Tibial nerve (tissue), 4 donors: ENCODE results near the gene TEPSIN. TPM values are rescaled to one million over a fixed set of nuclear protein-coding genes. Genes with fewer than 3 reads are reported as not detected.
"Not testable (repeated sequence)": the region's sequence is repeated elsewhere in the genome, so short reads cannot be mapped to it uniquely, and the experiment has no call there.

ENCODE experiments used
- DNase-seq, 2 donors: peaks; one replicate each; pipeline ENCODE4 v3.0.0-alpha.2; 2019; ENCODE audit warnings: low spot score in 2 of 2
- H3K27ac ChIP-seq, 4 donors: fragments of 200-600 bp; sonication (generic) in 3 of 4; one replicate each; pipeline ENCODE4 v1.5.1; 2017 to 2019; ENCODE audit warnings: mild to moderate bottlenecking in 1 of 4
- H3K27me3 ChIP-seq, 2 donors: fragments of 200-600 bp; sonication (generic) in 1 of 2; one replicate each; pipeline versions ENCODE4 v1.5.1 to v1.6.0; 2017 to 2019
- H3K36me3 ChIP-seq, 3 donors: fragments of 200-600 bp; sonication (generic); one replicate each; pipeline ENCODE4 v1.5.1; 2018 to 2019
- H3K4me1 ChIP-seq, 4 donors: fragments of 200-600 bp; sonication (generic) in 3 of 4; one replicate each; pipeline ENCODE4 v1.5.1; 2017 to 2019
- H3K4me3 ChIP-seq, 4 donors: fragments of 200-600 bp; sonication (generic) in 3 of 4; one replicate each; pipeline ENCODE4 v1.5.1; 2017 to 2019; ENCODE audit warnings: mild to moderate bottlenecking in 1 of 4, moderate library complexity in 1 of 4
- H3K9me3 ChIP-seq, 4 donors: fragments of 200-600 bp; sonication (generic) in 3 of 4; one replicate each; pipeline ENCODE4 v1.5.1; 2017 to 2019
- CTCF ChIP-seq, 5 experiments: fragments of 200-600 bp in 3 of 5; fragments of 450-650 bp in 2 of 5; sonication (generic) in 3 of 5; IDR thresholded peaks; one replicate each; pipeline ENCODE4 v1.5.1; 2016 to 2019; ENCODE audit warnings: antibody characterized with exemption in 5 of 5, mild to moderate bottlenecking in 3 of 5, moderate library complexity in 2 of 5
- EP300 ChIP-seq, 2 donors: sonication (generic); formaldehyde crosslinking; IDR thresholded peaks; one replicate each; pipeline ENCODE4 v1.6.1; 2017; ENCODE audit warnings: antibody characterized with exemption in 2 of 2, mild to moderate bottlenecking in 1 of 2
- POLR2A ChIP-seq, 2 donors: fragments of 450-650 bp; IDR thresholded peaks; one replicate each; pipeline ENCODE4 v1.6.1; 2017; ENCODE audit warnings: antibody characterized with exemption in 2 of 2, mild to moderate bottlenecking in 2 of 2, moderate library complexity in 2 of 2
- WGBS, 2 donors: methylation state at CpG; one replicate each; pipeline ENCODE4 v1.1.5; 2018; 5-methylcytosine and 5-hydroxymethylcytosine counted together
- total RNA-seq, 4 donors: library from RNA; depleted of rRNA; stranded (reverse); fragments of >200 nt; gene quantifications; one replicate each; pipeline ENCODE4 v1.1.0, GENCODE V29; 2016

Gene TEPSIN
- total RNA-seq, 4 donors from 2014 or later: 41.5 to 102 (median 73.9) TPM

DNA sequence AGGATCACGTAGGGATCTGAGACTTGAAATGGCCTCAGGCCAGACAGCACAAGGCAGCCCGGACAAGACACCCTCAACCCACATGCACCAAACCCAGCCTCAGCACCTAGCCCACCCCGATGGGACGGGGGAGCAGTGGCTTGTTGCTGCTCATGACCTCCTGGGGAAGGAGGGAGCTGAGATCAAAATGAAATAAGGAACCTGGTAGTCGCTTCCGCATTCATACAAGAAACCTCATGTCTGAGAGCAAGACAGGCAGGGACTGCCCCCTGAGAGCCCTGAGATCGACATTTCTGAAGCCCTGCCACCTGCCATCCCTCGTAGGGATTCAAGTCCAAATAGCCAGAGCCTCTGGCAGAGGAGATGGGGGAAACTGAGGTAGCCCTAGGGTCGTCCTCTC, 10.4 kb downstream of the TEPSIN start:
- Histone ChIP-seq H3K36me3 (peaks cover 2 to 55% (median 16%) of the 10 kb centered on the region in 3 donors), H3K9me3 (peaks cover 0 to 4% (median 0%) of the 10 kb centered on the region in 4 donors), H3K4me3 (no peak overlapping the region), H3K27me3 (no peaks in the 10 kb centered on the region), H3K4me1 (peaks cover 0 to 4% (median 0%) of the 10 kb centered on the region in 4 donors), H3K27ac (peak overlapping the region in 1 of 4 donors; percentile 19)
- WGBS, 2 donors: 68 to 76% methylated on average over 9 of the region's 9 CpGs
- DNase-seq: no peak
- no peak for TF ChIP-seq EP300 (IDR thresholded peaks at IDR 0.05)
- no peak for TF ChIP-seq CTCF (IDR thresholded peaks at IDR 0.05)
- no peak for TF ChIP-seq POLR2A (IDR thresholded peaks at IDR 0.05)

GRCh38 chr17:81227630-81228029, 11.2 kb downstream of the TEPSIN start:
- 61 to 69% methylated on average over 2 of the region's 2 CpGs for WGBS, 2 donors
- H3K4me3 ChIP-seq, H3K27me3 ChIP-seq, DNase-seq, H3K27ac ChIP-seq, H3K9me3 ChIP-seq, H3K4me1 ChIP-seq: not testable (repeated sequence)
- peaks cover 2 to 47% (median 15%) of the 10 kb centered on the region in 3 donors for H3K36me3 ChIP-seq

DNA sequence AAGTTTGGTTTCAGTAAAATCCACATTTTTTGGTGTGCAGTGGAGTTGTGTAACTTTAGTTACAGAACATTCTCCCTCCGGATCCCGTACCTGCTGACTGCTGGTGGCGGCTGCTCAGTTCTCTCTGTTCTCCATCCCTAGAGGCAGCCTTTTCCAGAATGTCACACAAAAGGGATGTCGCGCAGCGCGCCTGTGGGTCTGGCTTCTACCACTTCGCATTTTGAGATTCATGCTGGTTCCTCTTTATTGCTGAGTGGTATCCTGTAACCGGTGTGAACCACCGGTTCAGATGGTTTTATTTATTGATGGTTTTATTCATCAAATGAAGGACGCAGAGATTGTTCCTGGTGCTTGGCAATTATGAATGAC, 15.1 kb downstream of the TEPSIN start:
- Histone ChIP-seq H3K4me1 (peaks cover 0 to 22% (median 11%) of the 10 kb centered on the region in 4 donors), H3K4me3 (peak overlapping the region; percentile 34 to 95 (median 58)), H3K27me3 (no peaks in the 10 kb centered on the region), H3K36me3 (peaks cover 0 to 22% (median 0%) of the 10 kb centered on the region in 3 donors), H3K27ac (peak overlapping the region; percentile 33 to 83 (median 72)), H3K9me3 (peaks cover 0 to 4% (median 0%) of the 10 kb centered on the region in 4 donors)
- no peak for DNase-seq
- TF ChIP-seq CTCF (IDR thresholded peaks at IDR 0.05): no peak
- no peak for TF ChIP-seq EP300 (IDR thresholded peaks at IDR 0.05)
- no peak for TF ChIP-seq POLR2A (IDR thresholded peaks at IDR 0.05)
- WGBS, 2 donors: 24 to 36% methylated on average over 11 of the region's 11 CpGs

DNA sequence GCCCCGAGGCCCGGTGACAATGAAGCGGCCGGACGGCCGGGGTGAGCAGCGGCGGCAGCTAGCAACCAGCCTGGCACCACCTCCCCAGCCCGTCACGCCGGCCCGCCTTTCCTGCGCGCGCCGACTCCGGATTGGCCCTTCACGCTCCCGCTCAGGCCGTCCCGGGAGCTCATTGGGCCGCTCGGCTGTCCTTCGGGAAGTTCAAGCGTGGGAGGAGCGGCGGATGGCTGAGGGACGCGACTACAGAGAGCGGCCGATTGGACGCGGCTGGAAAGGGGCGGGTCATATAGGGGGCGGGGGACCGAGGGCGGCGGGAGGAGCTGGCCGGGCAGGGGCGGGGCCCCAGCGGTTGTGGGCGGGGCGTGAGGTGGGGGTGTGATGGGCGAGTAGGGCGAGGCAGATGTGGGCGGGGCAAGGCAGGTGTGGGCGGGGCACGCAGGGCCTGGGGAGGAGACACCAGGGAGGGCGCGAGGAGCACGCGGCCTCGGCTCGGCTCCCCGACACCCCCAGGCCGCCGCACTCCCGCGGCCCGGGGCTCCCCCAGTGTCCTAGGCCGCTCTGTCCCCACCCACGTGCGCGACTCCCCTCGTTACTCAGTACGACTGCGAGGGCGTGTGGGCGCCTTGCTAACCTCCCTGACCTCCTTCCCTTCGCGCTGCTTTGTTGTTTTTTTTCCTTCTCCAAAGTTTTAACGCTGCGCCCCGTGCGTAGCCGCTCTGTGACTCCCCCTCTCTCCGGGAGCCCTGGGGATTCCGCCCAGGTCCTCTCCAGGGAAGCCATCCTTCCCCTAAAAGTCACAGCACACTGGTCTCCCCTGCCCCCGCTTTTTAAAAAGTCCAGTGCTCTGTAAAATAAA, 15.7 kb downstream of the TEPSIN start, which contains the start of gene CEP131:
CEP131 (minus strand) TSS at position 60 of the 856 bp plus-strand sequence. CDS start 2,909 bp downstream, outside the sequence.
- peak in 1 of 2 donors; percentile 20 for TF ChIP-seq EP300 (IDR thresholded peaks at IDR 0.05)
- TF ChIP-seq POLR2A (IDR thresholded peaks at IDR 0.05): peak in 1 of 2 donors; percentile 25
- TF ChIP-seq CTCF (IDR thresholded peaks at IDR 0.05): peak in 1 of 5 experiments; percentile 31
- WGBS, 2 donors: 1% methylated on average over 48 to 68 of the region's 79 CpGs
- peak within 1 kb of the TSS; percentile 33 to 83 (median 74) for H3K27ac ChIP-seq

GRCh38 chr17:81222620-81222905, 16.3 kb downstream of the TEPSIN start:
- no peaks in the 10 kb centered on the region for H3K27me3 ChIP-seq
- 0% methylated on average over 8 to 9 of the region's 30 CpGs for WGBS, 2 donors
- H3K36me3 ChIP-seq: peaks cover 0 to 24% (median 0%) of the 10 kb centered on the region in 3 donors
- H3K27ac ChIP-seq: peak overlapping the region in 3 of 4 donors; percentile 32 to 83 (median 68)
- no peak for TF ChIP-seq EP300 (IDR thresholded peaks at IDR 0.05)
- TF ChIP-seq POLR2A (IDR thresholded peaks at IDR 0.05): no peak
- TF ChIP-seq CTCF (IDR thresholded peaks at IDR 0.05): no peak
- H3K9me3 ChIP-seq: peaks cover 0 to 4% (median 0%) of the 10 kb centered on the region in 4 donors
- H3K4me1 ChIP-seq: peaks cover 0 to 22% (median 11%) of the 10 kb centered on the region in 4 donors
- H3K4me3 ChIP-seq: peak overlapping the region; percentile 57 to 95 (median 68)
- DNase-seq: no peak

More for the DNA sequence above, 15.7 kb downstream of the TEPSIN start, which contains the start of gene CEP131:
- peak; percentile 96 to 97 for DNase-seq
- peaks cover 0 to 22% (median 11%) of the 10 kb centered on the region in 4 donors for H3K4me1 ChIP-seq
- no peaks in the 10 kb centered on the region for H3K27me3 ChIP-seq
- peaks cover 0 to 4% (median 0%) of the 10 kb centered on the region in 4 donors for H3K9me3 ChIP-seq
- H3K36me3 ChIP-seq: peaks cover 0 to 22% (median 0%) of the 10 kb centered on the region in 3 donors
- H3K4me3 ChIP-seq: peak within 1 kb of the TSS; percentile 57 to 95 (median 68)
